ENCODE measurements around the gene COLGALT1.

- TF ChIP-seq REST (IDR thresholded peaks at IDR 0.05; ENCODE audit: unreplicated experiment) (no peak), JUNB (IDR thresholded peaks at IDR 0.05; ENCODE audit: unreplicated experiment) (no peak), ZNF114 (CRISPR knock-in tag; IDR thresholded peaks at IDR 0.05) (no peak), CTCF (conservative IDR thresholded peaks at IDR 0.05; ENCODE audit: low read depth in 2 of 2) (no peak), EZH2 (IDR thresholded peaks at IDR 0.05; ENCODE audit: low read depth, unreplicated experiment) (no peak), CREB1 (CRISPR knock-in tag; IDR thresholded peaks at IDR 0.05; ENCODE audit: low read depth) (no peak)
Observed at GRCh38 chr19:17553256-17553655, 2.2 kb upstream of the COLGALT1 start.
